ENCODE data around the gene WDR64. TPM values are rescaled to one million over a fixed set of nuclear protein-coding genes. Genes with fewer than 3 reads are reported as not detected.

The WDR64 gene
- total and polyA plus RNA-seq, 2 experiments from 2014 or later: not detected

GRCh38 chr1:241678536-241678935, 26.5 kb downstream of the WDR64 start:
- no peak for DNase-seq (ENCODE audit: low spot score)
- Histone ChIP-seq H3K27me3 (ENCODE audit: insufficient read depth) (no peaks in the 10 kb centered on the region), H3K4me3 (no peak overlapping the region), H3F3A (replicated peaks; ENCODE audit: low read depth) (no peaks in the 10 kb centered on the region), H3K27ac (ENCODE audit: low read depth) (no peak overlapping the region), H3K4me1 (ENCODE audit: insufficient read depth) (no peaks in the 10 kb centered on the region), H4K20me1 (replicated peaks; ENCODE audit: insufficient read depth) (no peaks in the 10 kb centered on the region), H3K36me3 (ENCODE audit: insufficient read depth) (no peaks in the 10 kb centered on the region), H3K4me2 (no peak overlapping the region), H2AFZ (no peak overlapping the region), H3K9me2 (ENCODE audit: insufficient read depth) (no peaks in the 10 kb centered on the region; the same call in 1 of the 2 replicates), H3K79me2 (replicated peaks; ENCODE audit: insufficient read depth) (no peaks in the 10 kb centered on the region)
- Mint-ChIP-seq H3K9me3 (no peaks in the 10 kb centered on the region), H3K27ac (no peak overlapping the region), H3K36me3 (ENCODE audit: low read depth) (no peaks in the 10 kb centered on the region), H3K4me1 (no peaks in the 10 kb centered on the region), H3K4me3 (no peak overlapping the region), H3K27me3 (ENCODE audit: insufficient read depth, low read depth, poor library complexity) (no peaks in the 10 kb centered on the region)
- ATAC-seq: no peak
- TF ChIP-seq POLR2AphosphoS5 (IDR thresholded peaks at IDR 0.05; ENCODE audit: low read depth): no peak
- TF ChIP-seq, protein P1, sequence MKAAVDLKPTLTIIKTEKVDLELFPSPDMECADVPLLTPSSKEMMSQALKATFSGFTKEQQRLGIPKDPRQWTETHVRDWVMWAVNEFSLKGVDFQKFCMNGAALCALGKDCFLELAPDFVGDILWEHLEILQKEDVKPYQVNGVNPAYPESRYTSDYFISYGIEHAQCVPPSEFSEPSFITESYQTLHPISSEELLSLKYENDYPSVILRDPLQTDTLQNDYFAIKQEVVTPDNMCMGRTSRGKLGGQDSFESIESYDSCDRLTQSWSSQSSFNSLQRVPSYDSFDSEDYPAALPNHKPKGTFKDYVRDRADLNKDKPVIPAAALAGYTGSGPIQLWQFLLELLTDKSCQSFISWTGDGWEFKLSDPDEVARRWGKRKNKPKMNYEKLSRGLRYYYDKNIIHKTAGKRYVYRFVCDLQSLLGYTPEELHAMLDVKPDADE (IDR thresholded peaks at IDR 0.05): no peak
- no peak for TF ChIP-seq EZH2 (IDR thresholded peaks at IDR 0.05; ENCODE audit: low read depth, unreplicated experiment)

DNA sequence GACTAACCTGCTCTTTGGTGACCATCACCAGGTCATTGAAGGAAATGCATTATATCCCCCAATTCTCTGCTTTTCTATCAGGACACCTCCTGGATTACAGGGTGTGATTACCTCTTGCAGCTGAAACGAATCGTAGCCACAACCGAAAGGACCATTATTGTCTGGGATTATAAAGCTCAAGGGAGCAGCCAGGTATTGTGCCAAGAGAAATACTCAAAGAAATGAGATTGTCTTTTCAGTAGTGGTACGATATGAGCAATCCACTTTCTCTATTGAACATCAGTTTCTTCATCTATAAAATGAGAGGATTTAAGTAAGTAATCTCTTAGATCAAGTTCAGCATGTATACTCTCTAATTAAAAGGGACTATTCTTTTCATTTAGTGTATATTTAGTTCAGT, 27.3 kb downstream of the WDR64 start:
- Histone ChIP-seq H4K20me1 (replicated peaks; ENCODE audit: insufficient read depth) (no peaks in the 10 kb centered on the region), H3K27ac (ENCODE audit: low read depth) (no peak overlapping the region), H3K36me3 (ENCODE audit: insufficient read depth) (no peaks in the 10 kb centered on the region), H3K4me2 (no peak overlapping the region), H3K4me1 (ENCODE audit: insufficient read depth) (no peaks in the 10 kb centered on the region), H3K4me3 (no peak overlapping the region), H3K9me2 (ENCODE audit: insufficient read depth) (no peaks in the 10 kb centered on the region; the same call in 1 of the 2 replicates), H3K27me3 (ENCODE audit: insufficient read depth) (no peaks in the 10 kb centered on the region), H3F3A (replicated peaks; ENCODE audit: low read depth) (no peaks in the 10 kb centered on the region), H2AFZ (peak overlapping the region; percentile 72), H3K79me2 (replicated peaks; ENCODE audit: insufficient read depth) (no peaks in the 10 kb centered on the region)
- no peak for TF ChIP-seq EZH2phosphoT487 (IDR thresholded peaks at IDR 0.05; ENCODE audit: unreplicated experiment)
- no peak for TF ChIP-seq ZNF331 (CRISPR knock-in tag; IDR thresholded peaks at IDR 0.05; ENCODE audit: low read depth)
- TF ChIP-seq ZNF462 (CRISPR knock-in tag; IDR thresholded peaks at IDR 0.05): no peak
- TF ChIP-seq EZH2 (IDR thresholded peaks at IDR 0.05; ENCODE audit: low read depth, unreplicated experiment): no peak
- TF ChIP-seq ZNF114 (CRISPR knock-in tag; IDR thresholded peaks at IDR 0.05): no peak
- H3K27me3 Mint-ChIP-seq (ENCODE audit: insufficient read depth, low read depth, poor library complexity): no peaks in the 10 kb centered on the region
- no peaks in the 10 kb centered on the region for H3K4me1 Mint-ChIP-seq
- no peak overlapping the region for H3K4me3 Mint-ChIP-seq
- H3K36me3 Mint-ChIP-seq (ENCODE audit: low read depth): no peaks in the 10 kb centered on the region
- no peaks in the 10 kb centered on the region for H3K9me3 Mint-ChIP-seq
- DNase-seq (ENCODE audit: low spot score) (no peak), ATAC-seq (no peak)
- no peak overlapping the region for H3K27ac Mint-ChIP-seq
